ENCODE measurements around the gene PAX6.

The PAX6 gene

GRCh38 chr11:31822175-31822926 lies 11.2 kb upstream of the PAX6 start:
- no peak for DNase-seq

DNA sequence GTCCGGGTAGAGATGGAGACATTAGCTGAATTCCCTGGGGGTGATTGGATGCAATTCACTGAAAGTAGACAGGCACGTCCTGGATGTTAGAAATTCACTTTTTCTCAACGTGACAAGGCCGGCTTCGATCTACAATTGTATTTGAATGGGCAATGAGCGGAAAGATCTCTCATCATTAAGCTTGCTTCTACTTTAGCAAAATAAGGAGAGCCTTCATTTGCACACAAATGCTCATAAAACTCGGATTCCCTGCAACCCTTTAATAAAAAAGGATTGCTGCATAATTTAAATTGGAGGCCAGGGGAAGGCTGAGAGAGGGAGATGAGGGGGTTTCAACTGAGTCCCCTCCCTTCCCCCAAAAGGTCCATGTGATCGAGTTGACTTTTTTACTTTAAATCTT lies 10.6 kb upstream of the PAX6 start:
- DNase-seq = no peak

DNA sequence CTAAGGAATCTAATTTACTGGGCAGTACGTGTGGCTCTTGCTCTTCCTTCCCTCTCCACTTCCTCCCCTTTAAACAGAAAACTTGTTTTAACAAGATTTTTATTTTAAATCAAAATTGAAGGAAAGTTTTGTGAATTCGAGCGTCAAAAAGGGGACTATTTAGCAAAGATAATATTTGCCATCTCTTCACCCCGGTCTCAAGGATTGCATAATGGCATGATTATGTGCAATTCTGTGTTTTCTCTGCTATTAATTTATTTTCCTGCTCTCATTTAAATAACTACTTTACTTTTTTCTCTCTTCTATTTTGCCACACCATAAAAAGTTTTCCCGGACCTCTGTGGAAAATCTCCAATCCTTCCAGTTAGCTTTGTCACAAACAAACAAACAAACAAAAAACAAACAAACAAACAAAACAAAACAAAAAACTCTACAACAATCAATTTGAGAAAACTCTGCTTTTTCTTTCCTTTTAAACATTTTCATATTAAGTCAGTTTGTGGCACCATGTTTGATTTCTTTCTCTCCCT lies 10.2 kb upstream of the PAX6 start:
- DNase-seq = no peak

- no peak for DNase-seq
Observed at GRCh38 chr11:31820438-31820818, 9.3 kb upstream of the PAX6 start.

GRCh38 chr11:31819621-31820437 lies 8.7 kb upstream of the PAX6 start:
- DNase-seq = no peak

GRCh38 chr11:31818874-31819331 lies 7.8 kb upstream of the PAX6 start:
- DNase-seq = no peak

DNA sequence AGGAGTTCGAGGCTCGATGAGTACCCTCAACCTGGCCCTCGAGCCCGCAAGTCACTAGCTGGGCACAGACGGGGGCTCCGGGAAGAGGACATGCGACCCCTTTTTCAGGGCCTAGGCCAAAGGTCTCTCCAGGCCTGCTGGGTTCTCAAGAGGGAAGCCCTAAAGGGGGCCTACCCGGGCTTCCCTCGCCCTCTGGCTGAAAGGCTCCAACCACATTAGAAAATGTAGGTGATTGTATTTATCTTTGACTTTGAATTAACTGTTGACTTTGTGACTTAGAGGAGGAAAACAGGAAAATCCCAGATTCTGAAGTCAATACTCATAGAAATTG lies 7.3 kb upstream of the PAX6 start:
- DNase-seq = no peak

GRCh38 chr11:31817621-31818424 lies 6.7 kb upstream of the PAX6 start:
- DNase-seq = no peak

- no peak for DNase-seq
Observed at GRCh38 chr11:31817054-31817620, 6.0 kb upstream of the PAX6 start.

DNA sequence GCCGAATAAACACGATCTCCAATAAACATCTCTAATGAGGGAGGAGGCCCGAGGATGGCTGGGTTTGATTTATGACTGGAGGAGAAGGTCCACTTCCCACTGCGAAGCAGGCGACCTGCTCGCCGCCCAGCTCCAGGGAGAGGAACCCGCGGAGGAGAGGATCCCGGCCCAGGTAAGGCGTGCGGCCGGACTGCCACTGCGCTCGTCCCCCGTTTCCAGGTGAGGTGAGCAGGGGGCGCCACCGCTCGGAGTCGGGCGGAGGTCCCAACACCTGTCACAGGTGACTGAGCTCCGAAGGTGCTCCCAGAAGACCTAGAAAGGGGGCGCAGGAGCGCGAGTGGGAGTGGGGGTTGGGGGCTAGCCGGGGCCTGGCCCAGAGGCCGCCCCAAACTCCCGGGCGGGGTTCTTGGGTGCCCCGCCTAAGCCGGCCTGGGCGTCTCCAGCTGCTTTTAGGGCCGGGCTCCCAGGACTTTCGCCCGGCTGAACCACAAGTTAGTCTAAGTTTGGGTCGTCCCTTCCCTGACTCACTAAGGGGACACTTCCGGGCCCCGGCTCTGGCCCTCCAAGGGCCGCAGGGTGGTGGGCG lies 5.4 kb upstream of the PAX6 start:
- no peak for DNase-seq

- DNase-seq = no peak
Observed at GRCh38 chr11:31815711-31816467, 4.8 kb upstream of the PAX6 start.

- DNase-seq = no peak
Observed at GRCh38 chr11:31814176-31814868, 3.2 kb upstream of the PAX6 start.

GRCh38 chr11:31813391-31814175 lies 2.5 kb upstream of the PAX6 start:
- no peak for DNase-seq

- DNase-seq = no peak
Observed at GRCh38 chr11:31812383-31813381, 1.6 kb upstream of the PAX6 start.

DNA sequence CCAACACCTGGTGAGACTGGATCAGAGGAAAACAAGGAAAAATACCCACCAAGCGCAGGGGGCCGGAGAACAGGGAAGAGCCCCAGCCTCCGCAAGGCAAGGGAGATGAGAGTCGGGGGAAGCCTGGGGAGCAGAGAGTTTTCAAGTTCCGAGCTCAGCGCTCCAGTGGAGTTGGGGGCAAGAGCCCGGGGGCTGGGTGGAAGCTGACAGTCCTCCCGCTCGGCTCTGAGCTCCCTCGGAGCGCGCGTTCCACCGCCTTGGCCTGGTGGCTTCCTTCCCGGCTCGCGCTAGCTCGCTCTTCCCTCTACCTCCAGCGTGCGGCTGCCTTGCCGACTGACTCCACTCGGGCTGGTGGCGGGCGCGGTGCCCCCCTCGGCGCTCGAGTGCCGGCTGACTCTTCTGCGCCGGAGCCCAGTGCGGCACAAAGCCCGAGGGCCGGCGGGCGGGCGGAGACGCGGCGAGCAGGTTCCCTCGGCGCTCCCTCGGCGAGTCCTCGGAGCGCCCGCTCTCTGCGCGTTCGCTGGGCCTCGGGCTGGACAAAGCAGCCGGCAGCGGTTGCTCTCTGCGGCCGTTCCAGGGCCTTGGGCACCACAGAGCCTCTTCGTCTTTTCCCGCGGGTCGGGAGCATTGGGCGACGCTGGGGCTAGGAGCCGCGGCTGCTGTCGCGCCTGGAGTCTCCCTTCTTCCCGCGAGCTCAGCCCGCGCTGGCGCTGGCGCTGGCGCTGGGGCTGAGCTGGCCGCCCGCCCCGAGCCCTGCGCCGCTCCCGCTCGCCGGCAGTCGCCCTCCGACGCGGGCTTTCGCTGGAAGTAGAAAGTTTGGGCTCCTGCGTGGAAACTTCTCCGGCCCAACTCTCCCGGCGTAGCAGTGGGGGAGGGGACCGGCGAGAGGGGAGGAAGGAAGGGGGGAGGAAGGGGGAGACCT lies 1.0 kb downstream of the PAX6 start:
- DNase-seq = peak; percentile 53

DNA sequence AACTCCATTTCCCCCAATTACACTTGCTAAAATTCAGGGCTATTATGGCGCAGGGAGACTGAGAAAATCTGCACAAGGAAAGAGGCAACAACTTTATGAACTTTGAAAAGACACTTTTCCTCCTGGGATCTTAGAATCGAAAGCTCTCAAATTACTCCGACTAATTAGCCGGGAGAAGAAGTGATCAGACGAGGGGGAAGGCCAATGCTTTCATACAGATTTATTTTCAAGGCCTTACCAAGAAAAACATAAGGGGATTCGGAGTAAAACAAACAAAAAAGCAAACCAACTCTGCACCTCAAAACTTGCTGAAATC lies 1.6 kb downstream of the PAX6 start:
- no peak for DNase-seq

DNA sequence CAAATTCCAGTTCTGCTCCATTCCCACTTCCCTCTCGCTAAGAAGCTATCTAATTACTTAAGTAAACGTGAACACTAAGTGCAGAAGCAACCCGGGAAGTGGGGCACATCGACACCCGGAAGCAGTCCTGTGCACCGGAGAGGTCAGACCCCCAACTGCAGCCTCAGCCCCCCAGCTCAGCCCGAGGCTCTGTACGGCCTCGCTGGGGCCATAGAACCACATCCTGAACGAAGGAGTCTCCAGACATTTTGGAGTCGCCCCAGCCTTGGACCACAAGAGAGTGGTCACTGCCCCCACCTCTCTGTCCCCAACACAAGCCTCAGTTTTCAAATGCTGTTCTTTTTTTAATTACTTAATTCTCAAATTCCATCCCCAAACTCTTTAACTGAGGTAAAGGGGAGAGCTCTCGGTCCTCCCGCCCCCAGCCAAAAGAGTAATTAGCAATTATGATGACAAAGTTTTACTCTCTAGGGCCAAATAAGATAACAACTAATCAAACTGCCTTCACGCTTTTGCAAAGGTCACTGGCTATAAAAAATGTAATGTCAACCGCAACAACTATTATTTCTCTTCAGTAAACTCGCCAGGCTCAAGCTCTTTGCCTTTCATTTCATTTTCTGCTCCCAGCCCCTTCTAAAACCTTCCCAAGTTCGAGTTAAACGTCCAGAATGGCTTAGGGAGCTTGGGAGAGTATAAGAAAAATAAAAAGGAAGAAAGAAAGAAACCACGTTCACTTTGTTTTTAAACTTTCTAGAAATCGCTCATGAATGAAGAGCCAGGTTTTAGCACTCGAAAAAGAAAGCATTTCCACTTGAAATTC lies 2.2 kb downstream of the PAX6 start:
- DNase-seq = no peak

Measured in fibroblast of skin of right biceps (primary cell).